RWPE2 (cell line): ENCODE data around the gene ARMC9.

Source experiments
- ATAC-seq: fragments of 200-7000 bp; cut with Tn5 transposase; 3 replicates; pipeline ENCODE4 v1.9.1; 2021; ENCODE audit warnings: low read depth
- DNase-seq: peaks from one replicate; pipeline ENCODE4 v3.0.0-alpha.2; 2020; ENCODE audit warnings: low spot score
- H3K27ac ChIP-seq: fragments of 450-650 bp; 2 replicates; pipeline ENCODE4 v1.5.1; 2017; ENCODE audit warnings: mild to moderate bottlenecking; ENCODE audit not compliant: poor library complexity, severe bottlenecking
- H3K27me3 ChIP-seq: fragments of 250-450 bp; sonication (Bioruptor Pico); 2 replicates; pipeline ENCODE4 v1.5.1; 2021; ENCODE audit warnings: mild to moderate bottlenecking, moderate library complexity; ENCODE audit not compliant: insufficient read depth, poor library complexity, severe bottlenecking
- H3K36me3 ChIP-seq: fragments of 250-450 bp; sonication (Bioruptor Pico); 2 replicates; pipeline ENCODE4 v1.5.1; 2020; ENCODE audit warnings: low read depth, mild to moderate bottlenecking, moderate library complexity
- H3K4me1 ChIP-seq: fragments of 250-450 bp; sonication (Bioruptor Pico); 2 replicates; pipeline ENCODE4 v1.5.1; 2021; ENCODE audit warnings: mild to moderate bottlenecking, moderate library complexity; ENCODE audit not compliant: insufficient read depth, poor library complexity, severe bottlenecking
- H3K4me3 ChIP-seq: fragments of 250-450 bp; sonication (Bioruptor Pico); 2 replicates; pipeline ENCODE4 v1.5.1; 2021; ENCODE audit warnings: mild to moderate bottlenecking, moderate library complexity; ENCODE audit not compliant: severe bottlenecking
- H3K9me3 ChIP-seq: fragments of 250-450 bp; sonication (Bioruptor Pico); 2 replicates; pipeline ENCODE4 v1.5.1; 2021; ENCODE audit warnings: mild to moderate bottlenecking, moderate library complexity; ENCODE audit not compliant: severe bottlenecking
- CTCF ChIP-seq: fragments of 450-650 bp; IDR thresholded peaks from one replicate; pipeline ENCODE4 v1.5.1; 2017; ENCODE audit warnings: mild to moderate bottlenecking, moderate library complexity; ENCODE audit not compliant: poor library complexity, severe bottlenecking

Gene ARMC9

DNA sequence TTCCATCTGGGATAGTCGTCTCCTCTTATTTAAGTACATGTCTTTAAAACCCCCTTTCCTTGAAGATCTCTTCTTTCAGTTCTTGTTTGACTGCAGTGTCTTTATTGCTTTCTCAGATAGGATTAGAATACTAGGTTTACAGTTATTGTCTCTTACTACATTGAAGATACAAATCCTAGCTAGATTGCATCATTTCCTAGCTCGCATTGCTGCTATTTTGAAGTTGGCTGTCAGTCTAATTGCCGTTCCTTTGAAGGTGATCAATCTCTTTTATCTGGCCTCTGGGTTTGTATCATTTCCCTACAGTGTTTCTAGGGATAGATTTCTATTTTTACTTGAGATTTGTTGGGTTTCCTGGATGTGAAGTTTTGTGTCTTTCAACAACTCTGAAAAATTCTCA is 20.9 kb downstream of the ARMC9 start:
- ATAC-seq (no peak), DNase-seq (no peak)
- Histone ChIP-seq H3K36me3 (peaks cover 35% of the 10 kb centered on the region; the same call in 1 of the 2 replicates), H3K27ac (no peak overlapping the region), H3K9me3 (no peaks in the 10 kb centered on the region), H3K27me3 (no peaks in the 10 kb centered on the region), H3K4me1 (no peaks in the 10 kb centered on the region), H3K4me3 (no peak overlapping the region)
- no peak for TF ChIP-seq CTCF

- no peak overlapping the region for H3K4me3 ChIP-seq
- peaks cover 33% of the 10 kb centered on the region for H3K36me3 ChIP-seq
- no peak overlapping the region for H3K27ac ChIP-seq
- H3K27me3 ChIP-seq, result no peaks in the 10 kb centered on the region
- TF ChIP-seq CTCF, result no peak
- H3K4me1 ChIP-seq, result no peaks in the 10 kb centered on the region
- DNase-seq, result no peak
- ATAC-seq, result no peak
- no peaks in the 10 kb centered on the region for H3K9me3 ChIP-seq
These were observed 23.3 kb downstream of the ARMC9 start for GRCh38 chr2:231221761-231222160.

DNA sequence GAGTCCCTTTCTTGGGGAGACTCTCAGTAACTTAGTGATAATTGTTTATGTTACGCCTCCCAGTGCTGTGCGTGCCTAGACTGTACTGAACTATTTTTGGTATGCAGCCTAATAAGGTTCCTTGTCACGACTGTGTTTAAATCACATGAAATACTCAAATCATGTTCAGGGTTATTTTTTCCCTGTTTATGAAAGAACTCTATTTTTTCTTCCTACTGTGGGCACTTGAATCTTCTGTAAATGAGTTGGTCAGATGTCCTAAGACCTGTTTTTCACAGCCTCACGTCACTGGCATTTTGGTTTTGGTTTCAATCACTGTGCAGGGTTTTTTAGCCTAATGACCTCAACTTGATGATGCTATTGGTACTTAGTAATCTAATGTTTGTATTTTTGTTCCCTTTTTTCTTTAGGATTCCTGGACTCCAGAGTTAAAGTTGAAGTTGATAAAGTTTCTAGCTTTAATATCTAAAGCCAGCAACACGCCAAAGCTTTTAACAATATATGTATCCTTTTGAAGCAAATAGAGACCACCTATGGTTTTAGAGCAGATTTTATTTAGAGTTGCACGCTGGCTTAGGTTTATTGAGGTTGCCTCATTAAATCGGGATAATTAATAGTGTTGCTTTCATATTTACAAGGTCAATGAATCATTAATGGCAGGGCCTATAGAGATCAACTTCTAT is 24.0 kb downstream of the ARMC9 start:
- Histone ChIP-seq H3K9me3 (no peaks in the 10 kb centered on the region), H3K36me3 (peaks cover 30% of the 10 kb centered on the region; the same call in 1 of the 2 replicates), H3K27ac (no peak overlapping the region), H3K4me3 (no peak overlapping the region), H3K27me3 (no peaks in the 10 kb centered on the region), H3K4me1 (no peaks in the 10 kb centered on the region)
- ATAC-seq, result no peak
- no peak for TF ChIP-seq CTCF
- DNase-seq, result no peak

DNA sequence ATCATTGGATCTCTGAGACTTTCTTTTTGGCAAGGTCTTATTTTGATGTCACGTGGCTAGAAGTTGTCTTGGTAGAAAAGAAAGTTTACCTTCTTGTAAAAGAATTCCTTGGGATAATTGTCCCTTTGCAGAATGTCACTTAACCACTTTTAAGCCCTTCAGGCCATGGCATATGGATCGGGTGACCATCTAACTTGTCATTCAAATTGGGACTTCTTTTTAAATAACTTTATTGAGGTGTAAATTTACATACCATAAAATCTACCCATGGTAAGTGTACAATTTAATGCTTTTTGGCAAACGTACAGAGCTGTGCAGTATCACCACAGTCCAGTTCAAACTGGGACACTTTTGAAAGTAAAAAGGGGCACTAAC is 24.6 kb downstream of the ARMC9 start:
- Histone ChIP-seq H3K4me1 (no peaks in the 10 kb centered on the region), H3K27me3 (no peaks in the 10 kb centered on the region), H3K9me3 (no peaks in the 10 kb centered on the region), H3K4me3 (no peak overlapping the region), H3K27ac (no peak overlapping the region), H3K36me3 (peaks cover 30% of the 10 kb centered on the region; the same call in 1 of the 2 replicates)
- no peak for TF ChIP-seq CTCF
- ATAC-seq (no peak), DNase-seq (no peak)

GRCh38 chr2:231223458-231223976 is 25.1 kb downstream of the ARMC9 start:
- no peaks in the 10 kb centered on the region for H3K4me1 ChIP-seq
- no peak for TF ChIP-seq CTCF
- no peaks in the 10 kb centered on the region for H3K27me3 ChIP-seq
- no peak overlapping the region for H3K4me3 ChIP-seq
- H3K36me3 ChIP-seq, result peaks cover 28% of the 10 kb centered on the region; the same call in 1 of the 2 replicates
- no peaks in the 10 kb centered on the region for H3K9me3 ChIP-seq
- DNase-seq, result no peak
- no peak for ATAC-seq
- H3K27ac ChIP-seq, result no peak overlapping the region
